Prostate gland (tissue), 2 donors: ENCODE data around the gene BPIFB2. TPM values are rescaled to one million over a fixed set of nuclear protein-coding genes. Genes with fewer than 3 reads are reported as not detected.
"Not testable (repeated sequence)": the region's sequence is repeated elsewhere in the genome, so short reads cannot be mapped to it uniquely, and the experiment has no call there.

ENCODE experiments used
- DNase-seq: peaks from one replicate; pipeline ENCODE4 v3.0.0-alpha.2; 2019; ENCODE audit warnings: low spot score
- H3K27ac ChIP-seq, 2 donors: fragments of 200-600 bp; sonication (generic); 2 replicates each; pipeline ENCODE4 v1.5.1; 2017 to 2019
- H3K27me3 ChIP-seq: fragments of 200-600 bp; sonication (generic); replicated peaks from 2 replicates; pipeline ENCODE4 v1.5.1; 2019; ENCODE audit not compliant: insufficient read depth
- H3K36me3 ChIP-seq, 2 donors: fragments of 200-600 bp; sonication (generic); 1 replicate in 1 of 2; 2 replicates in 1 of 2; pipeline versions ENCODE4 v1.5.1 to v1.8.1; 2017 to 2019
- H3K4me1 ChIP-seq: fragments of 200-600 bp; sonication (generic); replicated peaks from 2 replicates; pipeline ENCODE4 v1.5.1; 2019
- H3K4me3 ChIP-seq, 2 donors: fragments of 200-600 bp; sonication (generic); 2 replicates each; pipeline ENCODE4 v1.5.1; 2017 to 2019
- H3K9me3 ChIP-seq: fragments of 200-600 bp; sonication (generic); 2 replicates; pipeline ENCODE4 v1.5.1; 2017
- POLR2A ChIP-seq: fragments of 450-650 bp; IDR thresholded peaks from one replicate; pipeline ENCODE4 v1.6.1; 2016; ENCODE audit warnings: antibody characterized with exemption, mild to moderate bottlenecking
- POLR2AphosphoS5 ChIP-seq: sonication (generic); formaldehyde crosslinking; IDR thresholded peaks from one replicate; pipeline ENCODE4 v1.6.1; 2017; ENCODE audit warnings: antibody characterized with exemption
- WGBS: methylation state at CpG from one replicate; pipeline ENCODE4 v1.1.5; 2018; 5-methylcytosine and 5-hydroxymethylcytosine counted together
- intact Hi-C: fragments of 100-400 bp; cut with DNase I; formaldehyde crosslinking; loops from one replicate; pipeline ENCODE4 v1.14.2; 2022
- total RNA-seq, 2 donors: library from RNA; depleted of rRNA; stranded (reverse); fragments of >200 nt; gene quantifications; one replicate each; pipeline ENCODE4 v1.1.0, GENCODE V29; 2016
- TF ChIP-seq, protein P1 (sequence below), 4 experiments: fragments of 200-600 bp in 2 of 4; fragments of 450-650 bp in 2 of 4; sonication (generic) in 2 of 4; IDR thresholded peaks; 1 replicate in 3 of 4; 2 replicates in 1 of 4; pipeline ENCODE4 v1.5.1; 2016 to 2019; ENCODE audit warnings: antibody characterized with exemption in 4 of 4, mild to moderate bottlenecking in 2 of 4, moderate library complexity in 2 of 4

Gene BPIFB2
- total RNA-seq, 2 donors from 2014 or later, result 5.1 TPM; not detected in 1

DNA sequence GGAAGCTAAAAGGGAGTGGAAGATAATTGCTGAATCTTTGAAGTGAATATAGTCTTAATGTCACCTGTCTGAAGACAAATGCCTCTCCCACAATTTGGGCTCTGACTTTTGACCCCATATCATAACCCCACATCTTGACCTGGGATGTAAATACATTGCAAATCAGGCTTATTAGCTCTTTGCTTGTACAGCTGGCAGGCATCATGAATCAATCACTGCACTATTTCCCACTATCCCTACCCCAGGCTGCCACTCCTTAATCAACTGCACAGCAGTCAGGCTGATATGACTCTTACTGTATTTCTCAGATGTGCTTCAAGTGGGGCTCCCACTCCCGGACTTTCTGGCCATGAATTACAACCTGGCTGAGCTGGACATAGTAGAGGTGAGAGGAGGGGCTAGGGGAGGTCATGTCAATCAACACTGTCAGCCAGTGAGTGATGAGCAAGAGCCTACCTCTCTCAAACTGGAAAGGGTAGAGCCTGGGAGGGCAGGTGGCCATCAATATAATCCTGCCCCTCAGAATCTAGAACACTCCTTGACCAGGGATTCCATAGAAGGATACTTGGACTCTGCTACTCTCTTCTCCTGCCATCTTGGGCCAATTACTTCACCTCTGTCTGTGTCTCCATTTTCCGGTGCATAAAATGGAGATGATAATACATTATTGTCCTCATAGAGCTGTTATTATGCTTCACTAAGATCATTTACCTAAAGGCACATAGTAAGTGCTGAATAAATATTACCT is 35.7 kb downstream of the BPIFB2 start:
- TF ChIP-seq POLR2AphosphoS5, result no peak
- TF ChIP-seq, protein P1, sequence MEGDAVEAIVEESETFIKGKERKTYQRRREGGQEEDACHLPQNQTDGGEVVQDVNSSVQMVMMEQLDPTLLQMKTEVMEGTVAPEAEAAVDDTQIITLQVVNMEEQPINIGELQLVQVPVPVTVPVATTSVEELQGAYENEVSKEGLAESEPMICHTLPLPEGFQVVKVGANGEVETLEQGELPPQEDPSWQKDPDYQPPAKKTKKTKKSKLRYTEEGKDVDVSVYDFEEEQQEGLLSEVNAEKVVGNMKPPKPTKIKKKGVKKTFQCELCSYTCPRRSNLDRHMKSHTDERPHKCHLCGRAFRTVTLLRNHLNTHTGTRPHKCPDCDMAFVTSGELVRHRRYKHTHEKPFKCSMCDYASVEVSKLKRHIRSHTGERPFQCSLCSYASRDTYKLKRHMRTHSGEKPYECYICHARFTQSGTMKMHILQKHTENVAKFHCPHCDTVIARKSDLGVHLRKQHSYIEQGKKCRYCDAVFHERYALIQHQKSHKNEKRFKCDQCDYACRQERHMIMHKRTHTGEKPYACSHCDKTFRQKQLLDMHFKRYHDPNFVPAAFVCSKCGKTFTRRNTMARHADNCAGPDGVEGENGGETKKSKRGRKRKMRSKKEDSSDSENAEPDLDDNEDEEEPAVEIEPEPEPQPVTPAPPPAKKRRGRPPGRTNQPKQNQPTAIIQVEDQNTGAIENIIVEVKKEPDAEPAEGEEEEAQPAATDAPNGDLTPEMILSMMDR (IDR thresholded peaks at IDR 0.05), result no peak
- no peak for TF ChIP-seq POLR2A
- no peak for DNase-seq
- no peaks in the 10 kb centered on the region for H3K4me1 ChIP-seq
- H3K9me3 ChIP-seq, result no peaks in the 10 kb centered on the region
- no peak overlapping the region for H3K4me3 ChIP-seq
- no peaks in the 10 kb centered on the region for H3K36me3 ChIP-seq
- no peaks in the 10 kb centered on the region for H3K27me3 ChIP-seq
- intact Hi-C loops, result no loop called here
- no peak overlapping the region for H3K27ac ChIP-seq
- WGBS, result 73% methylated on average over 2 of the region's 2 CpGs

DNA sequence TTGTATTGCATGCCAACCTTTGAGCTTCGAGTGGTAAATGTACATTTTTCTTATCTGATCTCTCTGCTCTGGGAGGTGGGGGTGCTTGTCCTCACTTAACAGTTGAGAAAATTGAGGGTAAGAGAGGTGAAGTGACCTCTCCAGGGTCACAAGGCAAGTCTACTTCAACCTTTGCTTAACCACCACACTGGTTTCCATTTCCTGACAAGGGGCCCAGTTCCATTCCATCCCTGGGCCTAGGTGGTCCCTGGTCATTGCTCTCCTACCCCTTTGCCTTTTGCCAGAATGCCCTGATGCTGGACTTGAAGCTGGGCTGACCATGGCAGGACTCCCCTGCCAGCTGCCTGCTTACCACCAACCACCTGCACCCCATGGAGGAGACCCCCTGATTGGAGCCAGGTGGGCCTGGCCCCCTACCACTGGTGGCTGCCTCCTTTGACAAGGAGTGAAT is 36.3 kb downstream of the BPIFB2 start:
- intact Hi-C loops, result no loop called here
- no peaks in the 10 kb centered on the region for H3K36me3 ChIP-seq
- no peak overlapping the region for H3K4me3 ChIP-seq
- DNase-seq, result no peak
- no peak for TF ChIP-seq POLR2A
- TF ChIP-seq POLR2AphosphoS5, result no peak
- TF ChIP-seq, protein P1 (IDR thresholded peaks at IDR 0.05), result no peak
- WGBS, result 39% methylated on average over 1 of the region's 1 CpG
- no peaks in the 10 kb centered on the region for H3K27me3 ChIP-seq
- no peaks in the 10 kb centered on the region for H3K4me1 ChIP-seq
- H3K27ac ChIP-seq, result no peak overlapping the region
- H3K9me3 ChIP-seq, result no peaks in the 10 kb centered on the region

DNA sequence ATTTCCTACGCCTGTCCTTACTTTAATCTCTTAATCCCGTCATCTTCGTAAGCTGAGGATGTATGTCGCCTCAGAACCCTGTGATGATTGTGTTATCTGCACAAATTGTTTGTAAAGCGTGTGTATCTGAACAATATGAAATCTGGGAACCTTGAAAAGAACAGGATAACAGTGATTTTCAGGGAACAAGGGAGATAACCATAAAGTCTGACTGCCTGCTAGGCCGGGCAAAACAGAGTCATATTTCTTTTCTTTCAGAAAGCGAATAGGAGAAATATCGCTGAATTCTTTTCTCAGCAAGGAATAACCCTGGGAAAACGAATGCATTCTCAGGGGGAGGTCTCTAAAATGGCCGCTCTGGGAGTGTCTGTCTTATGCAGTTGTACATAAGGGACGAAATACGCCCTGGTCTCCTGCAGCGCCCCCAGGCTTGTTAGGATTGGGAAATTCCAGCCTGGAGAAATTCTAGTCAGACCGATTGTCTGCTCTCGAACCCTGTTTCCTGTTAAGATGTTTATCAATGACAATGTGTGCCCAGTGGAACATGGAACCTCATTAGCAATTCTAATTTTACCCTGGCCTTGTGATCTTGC is 37.7 kb downstream of the BPIFB2 start:
- H3K4me1 ChIP-seq, H3K27me3 ChIP-seq, DNase-seq, H3K9me3 ChIP-seq, H3K4me3 ChIP-seq, H3K36me3 ChIP-seq, H3K27ac ChIP-seq, intact Hi-C loops: not testable (repeated sequence)
- WGBS, result 80% methylated on average over 15 of the region's 15 CpGs

DNA sequence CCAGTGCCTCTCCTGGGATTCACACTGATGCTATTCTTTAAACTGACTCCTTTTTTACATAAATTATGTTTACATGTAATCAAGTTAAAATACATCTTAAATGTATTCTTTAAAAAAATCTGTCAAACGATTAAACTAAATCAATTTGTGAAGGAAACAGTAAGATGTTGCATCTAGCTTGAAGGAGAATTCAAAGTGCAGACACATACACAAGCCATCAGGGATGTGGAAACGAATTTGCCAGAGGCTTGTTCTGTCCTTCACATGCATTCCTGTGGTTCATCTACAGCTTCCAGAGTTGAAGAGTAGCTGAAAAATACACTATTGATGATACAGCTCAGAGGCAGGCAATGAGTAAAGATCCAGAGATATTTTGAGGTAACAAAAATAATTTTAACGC is 38.9 kb downstream of the BPIFB2 start:
- TF ChIP-seq POLR2AphosphoS5 (no peak), POLR2A (no peak)
- TF ChIP-seq, protein P1 (IDR thresholded peaks at IDR 0.05), result no peak
- DNase-seq, result no peak
- H3K4me3 ChIP-seq, result no peak overlapping the region
- H3K27me3 ChIP-seq, result no peaks in the 10 kb centered on the region
- no peaks in the 10 kb centered on the region for H3K9me3 ChIP-seq
- no peaks in the 10 kb centered on the region for H3K36me3 ChIP-seq
- no peak overlapping the region for H3K27ac ChIP-seq
- intact Hi-C loops, result no loop called here
- WGBS, result 81% methylated on average over 3 of the region's 3 CpGs
- no peaks in the 10 kb centered on the region for H3K4me1 ChIP-seq

DNA sequence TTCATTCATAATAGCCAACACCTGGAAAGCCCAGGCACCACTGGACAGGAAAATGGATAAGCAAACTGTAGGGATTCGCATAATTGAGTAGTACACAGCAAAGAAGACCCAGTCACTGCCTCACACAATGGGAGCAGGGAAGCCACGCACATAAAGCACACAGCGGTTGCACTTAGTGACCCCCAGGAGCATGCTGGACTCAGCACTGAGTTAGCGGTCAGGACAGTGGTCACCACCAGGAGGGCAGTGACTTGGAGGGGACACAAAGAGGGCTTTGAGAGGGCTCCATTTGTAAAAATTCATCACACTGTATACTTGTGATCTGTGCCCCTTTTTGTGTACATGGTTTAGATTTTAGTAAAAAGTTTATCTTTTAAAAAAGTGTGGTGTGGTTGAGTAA is 43.8 kb downstream of the BPIFB2 start:
- WGBS, result 59% methylated on average over 4 of the region's 4 CpGs
- Histone ChIP-seq H3K4me3 (no peak overlapping the region), H3K9me3 (no peaks in the 10 kb centered on the region), H3K27me3 (no peaks in the 10 kb centered on the region), H3K27ac (no peak overlapping the region), H3K36me3 (no peaks in the 10 kb centered on the region), H3K4me1 (no peaks in the 10 kb centered on the region)
- no peak for DNase-seq
- intact Hi-C loops, result no loop called here
- TF ChIP-seq, protein P1 (IDR thresholded peaks at IDR 0.05), result no peak
- TF ChIP-seq POLR2AphosphoS5, result no peak
- TF ChIP-seq POLR2A, result no peak
